HEK293T (cell line): ENCODE measurements around the gene S100A8.

Experiments used
- CTCF ChIA-PET: fragments of 350-600 bp; formaldehyde crosslinking; extraction: SDS; loops from one replicate; lab custom pipeline; 2021; ENCODE audit warnings: antibody characterized with exemption, inconsistent platforms; lab: Yijun Ruan, JAX
- POLR2A ChIA-PET: fragments of 350-600 bp; formaldehyde crosslinking; extraction: SDS; loops from one replicate; lab custom pipeline; 2020; ENCODE audit warnings: antibody characterized with exemption, inconsistent platforms; lab: Yijun Ruan, JAX
- DNase-seq: peaks from one replicate; pipeline ENCODE4 v3.0.0; 2012; ENCODE audit warnings: mixed read lengths; ENCODE audit errors: extremely low spot score
- ARNT ChIP-seq: fragments of 450-650 bp; IDR thresholded peaks from 2 replicates; pipeline ENCODE4 v1.6.1; 2017; ENCODE audit warnings: mild to moderate bottlenecking
- BHLHE40 ChIP-seq: fragments of 450-650 bp; IDR thresholded peaks from 2 replicates; pipeline ENCODE4 v1.6.1; 2016; ENCODE audit warnings: mild to moderate bottlenecking, moderate library complexity, borderline replicate concordance
- FOXK2 ChIP-seq: fragments of 450-650 bp; IDR thresholded peaks from 2 replicates; pipeline ENCODE4 v1.6.1; 2016; ENCODE audit warnings: mild to moderate bottlenecking
- HDGF ChIP-seq: fragments of 450-650 bp; IDR thresholded peaks from 2 replicates; pipeline ENCODE4 v1.6.1; 2017; ENCODE audit warnings: antibody characterized with exemption, borderline replicate concordance
- L3MBTL2 ChIP-seq: fragments of 450-650 bp; conservative IDR thresholded peaks from 2 replicates; pipeline ENCODE4 v1.6.1; 2016; ENCODE audit warnings: mild to moderate bottlenecking
- LEF1 ChIP-seq: fragments of 450-650 bp; IDR thresholded peaks from 2 replicates; pipeline ENCODE4 v1.6.1; 2017; ENCODE audit warnings: mild to moderate bottlenecking, borderline replicate concordance
- SP1 ChIP-seq: fragments of 450-650 bp; IDR thresholded peaks from 2 replicates; pipeline ENCODE4 v1.6.1; 2017
- SUZ12 ChIP-seq: fragments of 450-650 bp; IDR thresholded peaks from 2 replicates; pipeline ENCODE4 v1.6.1; 2016; ENCODE audit warnings: mild to moderate bottlenecking
- ZNF384 ChIP-seq: fragments of 450-650 bp; IDR thresholded peaks from 2 replicates; pipeline ENCODE4 v1.6.1; 2016
- TF ChIP-seq, protein P1 (sequence below): fragments of 450-650 bp; IDR thresholded peaks from 2 replicates; pipeline ENCODE4 v1.6.1; 2016

Gene S100A8

DNA sequence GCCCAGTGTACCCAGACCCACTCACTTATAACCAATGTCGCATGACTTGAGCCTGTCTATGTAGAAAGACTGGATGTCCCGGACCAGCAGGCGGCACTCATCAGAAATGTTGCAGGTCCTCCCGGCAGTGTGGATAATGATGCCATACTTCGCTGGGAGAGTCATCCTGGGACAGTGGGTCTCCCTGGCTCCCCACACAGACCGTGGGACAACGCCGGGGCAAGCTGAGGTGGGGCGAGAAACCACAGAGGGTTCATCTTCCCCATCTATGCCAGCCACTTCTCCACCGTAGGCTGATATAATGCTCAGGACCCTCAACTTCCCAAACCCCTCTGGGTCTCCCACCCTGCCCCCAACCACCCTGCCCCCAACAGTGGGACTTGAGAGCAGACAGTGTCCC is 50.5 kb downstream of the S100A8 start:
- TF ChIP-seq ARNT, result no peak
- no peak for TF ChIP-seq LEF1
- TF ChIP-seq SP1, result no peak
- TF ChIP-seq L3MBTL2, result no peak
- no peak for TF ChIP-seq ZNF384
- TF ChIP-seq FOXK2, result no peak
- TF ChIP-seq, protein P1, sequence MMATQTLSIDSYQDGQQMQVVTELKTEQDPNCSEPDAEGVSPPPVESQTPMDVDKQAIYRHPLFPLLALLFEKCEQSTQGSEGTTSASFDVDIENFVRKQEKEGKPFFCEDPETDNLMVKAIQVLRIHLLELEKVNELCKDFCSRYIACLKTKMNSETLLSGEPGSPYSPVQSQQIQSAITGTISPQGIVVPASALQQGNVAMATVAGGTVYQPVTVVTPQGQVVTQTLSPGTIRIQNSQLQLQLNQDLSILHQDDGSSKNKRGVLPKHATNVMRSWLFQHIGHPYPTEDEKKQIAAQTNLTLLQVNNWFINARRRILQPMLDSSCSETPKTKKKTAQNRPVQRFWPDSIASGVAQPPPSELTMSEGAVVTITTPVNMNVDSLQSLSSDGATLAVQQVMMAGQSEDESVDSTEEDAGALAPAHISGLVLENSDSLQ, result no peak
- TF ChIP-seq HDGF, result no peak
- no peak for TF ChIP-seq SUZ12
- TF ChIP-seq BHLHE40, result no peak
- POLR2A ChIA-PET, result no interaction called here
- CTCF ChIA-PET, result no interaction called here
- peak; percentile 4 for DNase-seq
